H1 (cell line): ENCODE measurements around the gene FRK.

Experiments
- EZH2 ChIP-seq: fragments of 200-600 bp; sonication (generic); IDR thresholded peaks from 2 replicates; pipeline ENCODE4 v1.7.1; 2012; ENCODE audit warnings: low read depth, mild to moderate bottlenecking, moderate library complexity, low read length, inconsistent platforms; ENCODE audit not compliant: severe bottlenecking
- JUN ChIP-seq: IDR thresholded peaks from 2 replicates; pipeline ENCODE4 v1.6.1; 2011; ENCODE audit warnings: low read depth, mild to moderate bottlenecking, improper control_type of control experiment, low read length
- NRF1 ChIP-seq: IDR thresholded peaks from 2 replicates; pipeline ENCODE4 v1.6.1; 2011; ENCODE audit warnings: mild to moderate bottlenecking, low read depth, low read length, improper control_type of control experiment
- SP4 ChIP-seq: IDR thresholded peaks from 2 replicates; pipeline ENCODE4 v1.6.1; 2012; ENCODE audit warnings: low read length, inconsistent platforms
- USF2 ChIP-seq: IDR thresholded peaks from 2 replicates; pipeline ENCODE4 v1.6.1; 2011; ENCODE audit warnings: low read length, improper control_type of control experiment
- ZNF274 ChIP-seq: IDR thresholded peaks from 2 replicates; pipeline ENCODE4 v1.7.0; 2012; ENCODE audit warnings: low read length, borderline replicate concordance; ENCODE audit errors: extremely low read depth
- TF ChIP-seq, protein P1 (sequence below), 3 experiments: IDR thresholded peaks; 1 replicate in 2 of 3; 2 replicates in 1 of 3; pipeline versions ENCODE4 v1.5.1 to v1.6.1; 2011; ENCODE audit warnings: low read length in 3 of 3, mild to moderate bottlenecking in 3 of 3, inconsistent platforms in 2 of 3, low read depth in 1 of 3, moderate library complexity in 1 of 3; ENCODE audit not compliant: insufficient read depth in 1 of 3; ENCODE audit errors: control extremely low read depth in 1 of 3

GRCh38 chr6:115887891-115888290, 172.8 kb downstream of the FRK start:
- no peak for TF ChIP-seq ZNF274
- TF ChIP-seq EZH2 = no peak
- TF ChIP-seq USF2 = no peak
- TF ChIP-seq, protein P1, sequence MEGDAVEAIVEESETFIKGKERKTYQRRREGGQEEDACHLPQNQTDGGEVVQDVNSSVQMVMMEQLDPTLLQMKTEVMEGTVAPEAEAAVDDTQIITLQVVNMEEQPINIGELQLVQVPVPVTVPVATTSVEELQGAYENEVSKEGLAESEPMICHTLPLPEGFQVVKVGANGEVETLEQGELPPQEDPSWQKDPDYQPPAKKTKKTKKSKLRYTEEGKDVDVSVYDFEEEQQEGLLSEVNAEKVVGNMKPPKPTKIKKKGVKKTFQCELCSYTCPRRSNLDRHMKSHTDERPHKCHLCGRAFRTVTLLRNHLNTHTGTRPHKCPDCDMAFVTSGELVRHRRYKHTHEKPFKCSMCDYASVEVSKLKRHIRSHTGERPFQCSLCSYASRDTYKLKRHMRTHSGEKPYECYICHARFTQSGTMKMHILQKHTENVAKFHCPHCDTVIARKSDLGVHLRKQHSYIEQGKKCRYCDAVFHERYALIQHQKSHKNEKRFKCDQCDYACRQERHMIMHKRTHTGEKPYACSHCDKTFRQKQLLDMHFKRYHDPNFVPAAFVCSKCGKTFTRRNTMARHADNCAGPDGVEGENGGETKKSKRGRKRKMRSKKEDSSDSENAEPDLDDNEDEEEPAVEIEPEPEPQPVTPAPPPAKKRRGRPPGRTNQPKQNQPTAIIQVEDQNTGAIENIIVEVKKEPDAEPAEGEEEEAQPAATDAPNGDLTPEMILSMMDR (IDR thresholded peaks at IDR 0.05; ENCODE audit: control extremely low read depth in 1 of 3, insufficient read depth in 1 of 3, low read depth in 1 of 3, low read length in 3 of 3) = no peak
- no peak for TF ChIP-seq NRF1
- no peak for TF ChIP-seq JUN
- TF ChIP-seq SP4 = no peak
